Panc1 (cell line): ENCODE results near the gene IL31RA. TPM values are rescaled to one million over a fixed set of nuclear protein-coding genes. Genes with fewer than 3 reads are reported as not detected.
A peak's percentile ranks its signal among the peaks of the same experiment; 100 is the strongest.

Experiments
- ATAC-seq: fragments of 200-7000 bp; cut with Tn5 transposase; 2 replicates; pipeline ENCODE4 v1.9.1; 2020; ENCODE audit warnings: mild to moderate bottlenecking, moderate library complexity
- BruUV-seq: library from RNA; stranded (reverse); fragments of 400-500 nt; replicated peaks from 2 replicates; lab custom pipeline; 2021; lab: Mats Ljungman, UMichigan
- CTCF ChIA-PET: fragments of 300-600 bp; sonication (Branson Sonifier 250); formaldehyde crosslinking; loops from one replicate; lab custom pipeline; 2022; ENCODE audit warnings: antibody characterized with exemption; lab: Charles Lee
- POLR2A ChIA-PET: fragments of 300-600 bp; sonication (Branson Sonifier 250); formaldehyde crosslinking; loops from one replicate; lab custom pipeline; 2022; ENCODE audit warnings: antibody characterized with exemption; lab: Charles Lee
- DNase-seq: peaks from one replicate; pipeline ENCODE4 v3.0.0-alpha.2; 2010; ENCODE audit warnings: low read depth, low spot score
- H3K27ac ChIP-seq: 2 replicates; pipeline ENCODE4 v1.5.1; 2011; ENCODE audit warnings: mild to moderate bottlenecking, low read length, inconsistent platforms
- H3K27me3 ChIP-seq: fragments of 200-500 bp; sonication (Bioruptor generic); 2 replicates; pipeline ENCODE4 v1.6.0; 2014; ENCODE audit warnings: low read length, inconsistent platforms; ENCODE audit not compliant: control insufficient read depth, insufficient read depth
- H3K36me3 ChIP-seq: fragments of 200-500 bp; sonication (Bioruptor generic); 2 replicates; pipeline ENCODE4 v1.5.1; 2014; ENCODE audit warnings: inconsistent platforms, mild to moderate bottlenecking, low read length, moderate library complexity; ENCODE audit not compliant: control insufficient read depth, insufficient read depth
- H3K4me1 ChIP-seq: 2 replicates; pipeline ENCODE4 v1.5.1; 2011; ENCODE audit warnings: inconsistent platforms, mild to moderate bottlenecking, low read length, moderate library complexity; ENCODE audit not compliant: control insufficient read depth, insufficient read depth
- H3K4me3 ChIP-seq, 2 experiments: 2 replicates each; pipeline ENCODE4 v1.5.1; 2011 to 2012; ENCODE audit warnings: low read depth in 2 of 2, low read length in 2 of 2, mild to moderate bottlenecking in 2 of 2, inconsistent platforms in 1 of 2, moderate library complexity in 1 of 2
- H3K9me3 ChIP-seq: fragments of 200-500 bp; sonication (Bioruptor generic); 2 replicates; pipeline ENCODE4 v1.5.1; 2014; ENCODE audit warnings: low read depth, mild to moderate bottlenecking, inconsistent platforms, low read length, moderate library complexity; ENCODE audit not compliant: control insufficient read depth, insufficient read depth
- POLR2AphosphoS5 ChIP-seq: IDR thresholded peaks from 2 replicates; pipeline ENCODE4 v1.6.1; 2012; ENCODE audit warnings: mild to moderate bottlenecking, low read depth, low read length, moderate library complexity
- REST ChIP-seq, 2 experiments: IDR thresholded peaks; 2 replicates each; pipeline ENCODE4 v1.6.1; 2011 to 2012; ENCODE audit warnings: low read depth in 2 of 2, control low read depth in 1 of 2, low read length in 1 of 2, mild to moderate bottlenecking in 1 of 2, moderate library complexity in 1 of 2; ENCODE audit not compliant: insufficient read depth in 1 of 2
- SIN3A ChIP-seq: IDR thresholded peaks from 2 replicates; pipeline ENCODE4 v1.6.1; 2012; ENCODE audit warnings: low read depth, mild to moderate bottlenecking, low read length, moderate library complexity, borderline replicate concordance; ENCODE audit not compliant: insufficient read depth
- TCF7L2 ChIP-seq: IDR thresholded peaks from 2 replicates; pipeline ENCODE4 v1.6.1; 2011; ENCODE audit warnings: mild to moderate bottlenecking, low read depth, low read length, inconsistent platforms
- in situ Hi-C: cut with HindIII; loops from 2 replicates; pipeline ENCODE4 v1.10.0; 2016; ENCODE audit warnings: low sequenced_read_pairs, low pct_unique_long_range_greater_than_20kb
- intact Hi-C: fragments of 100-400 bp; cut with micrococcal nuclease; formaldehyde crosslinking; loops from one replicate; pipeline ENCODE4 v1.10.0; 2022; ENCODE audit not compliant: unreplicated experiment
- total RNA-seq: library from RNA; stranded (reverse); gene quantifications from one replicate; pipeline ENCODE4 v1.2.1, GENCODE V29; 2021; ENCODE audit not compliant: unreplicated experiment
- TF ChIP-seq, protein P1 (sequence below): fragments of 450-650 bp; IDR thresholded peaks from 2 replicates; pipeline ENCODE4 v1.5.1; 2017; ENCODE audit warnings: mild to moderate bottlenecking

The IL31RA gene
- total RNA-seq, 1 experiment from 2014 or later = 3.1 TPM

DNA sequence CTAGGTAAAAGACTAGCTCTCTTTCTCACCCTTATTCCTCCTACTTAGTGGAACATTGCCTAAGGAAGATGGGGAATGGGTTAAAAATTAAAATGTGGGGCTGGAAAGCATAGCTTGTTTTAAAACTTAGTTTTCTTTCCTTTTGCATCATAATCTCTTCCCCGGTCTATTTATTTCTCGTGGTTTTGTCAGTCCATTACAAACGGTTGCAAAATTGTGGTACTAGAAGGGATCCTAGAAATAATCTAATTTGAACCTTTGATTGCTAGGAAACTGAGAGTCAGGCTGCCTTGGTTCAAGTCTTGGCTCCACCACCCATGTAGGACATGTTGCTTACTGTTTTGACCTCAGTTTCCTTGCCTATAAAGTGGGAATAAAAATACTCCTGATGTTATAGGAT, 1.3 kb downstream of the IL31RA start:
- Histone ChIP-seq H3K27me3 (no peaks in the 10 kb centered on the region), H3K4me1 (peaks cover 10% of the 10 kb centered on the region; the same call in 1 of the 2 replicates), H3K4me3 (no peak overlapping the region), H3K27ac (no peak overlapping the region), H3K36me3 (no peaks in the 10 kb centered on the region), H3K9me3 (no peaks in the 10 kb centered on the region)
- ATAC-seq (no peak), DNase-seq (no peak)
- POLR2A ChIA-PET = no interaction called here
- in situ Hi-C loops = no loop called here
- CTCF ChIA-PET = no interaction called here
- no TSS peak for BruUV-seq
- intact Hi-C loops = no loop called here
- TF ChIP-seq REST (IDR thresholded peaks at IDR 0.05; ENCODE audit: insufficient read depth in 1 of 2, low read depth in 2 of 2, low read length in 1 of 2) (no peak), TCF7L2 (no peak), SIN3A (no peak), POLR2AphosphoS5 (no peak)
- TF ChIP-seq, protein P1, sequence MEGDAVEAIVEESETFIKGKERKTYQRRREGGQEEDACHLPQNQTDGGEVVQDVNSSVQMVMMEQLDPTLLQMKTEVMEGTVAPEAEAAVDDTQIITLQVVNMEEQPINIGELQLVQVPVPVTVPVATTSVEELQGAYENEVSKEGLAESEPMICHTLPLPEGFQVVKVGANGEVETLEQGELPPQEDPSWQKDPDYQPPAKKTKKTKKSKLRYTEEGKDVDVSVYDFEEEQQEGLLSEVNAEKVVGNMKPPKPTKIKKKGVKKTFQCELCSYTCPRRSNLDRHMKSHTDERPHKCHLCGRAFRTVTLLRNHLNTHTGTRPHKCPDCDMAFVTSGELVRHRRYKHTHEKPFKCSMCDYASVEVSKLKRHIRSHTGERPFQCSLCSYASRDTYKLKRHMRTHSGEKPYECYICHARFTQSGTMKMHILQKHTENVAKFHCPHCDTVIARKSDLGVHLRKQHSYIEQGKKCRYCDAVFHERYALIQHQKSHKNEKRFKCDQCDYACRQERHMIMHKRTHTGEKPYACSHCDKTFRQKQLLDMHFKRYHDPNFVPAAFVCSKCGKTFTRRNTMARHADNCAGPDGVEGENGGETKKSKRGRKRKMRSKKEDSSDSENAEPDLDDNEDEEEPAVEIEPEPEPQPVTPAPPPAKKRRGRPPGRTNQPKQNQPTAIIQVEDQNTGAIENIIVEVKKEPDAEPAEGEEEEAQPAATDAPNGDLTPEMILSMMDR = no peak

DNA sequence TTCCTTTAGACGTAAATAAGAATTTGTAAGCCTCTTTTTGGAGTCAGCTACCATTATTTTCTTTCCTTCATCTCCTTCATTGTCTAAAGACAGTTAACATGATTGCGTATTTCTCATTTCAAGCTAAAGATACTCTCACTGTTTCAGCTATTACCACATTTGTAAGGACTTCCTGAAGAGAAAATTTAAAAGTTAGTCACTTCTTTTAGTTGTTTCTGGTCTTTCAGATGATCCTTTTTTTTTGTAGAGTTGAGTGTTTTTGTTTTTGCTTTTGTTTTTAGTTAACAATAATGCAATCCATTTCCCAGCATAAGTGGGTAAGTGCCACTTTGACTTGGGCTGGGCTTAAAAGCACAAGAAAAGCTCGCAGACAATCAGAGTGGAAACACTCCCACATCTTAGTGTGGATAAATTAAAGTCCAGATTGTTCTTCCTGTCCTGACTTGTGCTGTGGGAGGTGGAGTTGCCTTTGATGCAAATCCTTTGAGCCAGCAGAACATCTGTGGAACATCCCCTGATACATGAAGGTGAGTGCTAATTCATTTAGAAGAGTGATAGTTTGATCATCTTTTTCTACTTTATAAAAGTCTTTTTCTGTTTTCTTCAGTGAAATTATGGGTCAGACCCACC, 2.0 kb downstream of the IL31RA start:
- H3K36me3 ChIP-seq = no peaks in the 10 kb centered on the region
- ChIA-PET POLR2A (no interaction called here), CTCF (no interaction called here)
- no TSS peak for BruUV-seq
- DNase-seq (no peak), ATAC-seq (no peak)
- TF ChIP-seq REST (IDR thresholded peaks at IDR 0.05; ENCODE audit: insufficient read depth in 1 of 2, low read depth in 2 of 2, low read length in 1 of 2) (no peak), POLR2AphosphoS5 (no peak)
- intact Hi-C loops = no loop called here
- in situ Hi-C loops = no loop called here
- no peaks in the 10 kb centered on the region for H3K27me3 ChIP-seq
- peaks cover 10% of the 10 kb centered on the region; the same call in 1 of the 2 replicates for H3K4me1 ChIP-seq
- peak overlapping the region; percentile 10; the same call in 1 of the 2 replicates for H3K27ac ChIP-seq
- H3K9me3 ChIP-seq = no peaks in the 10 kb centered on the region
- 0 out of 4 replicates have a peak overlapping the region, but pooled peaks of 1 of the 2 experiments have one; percentile 16 for H3K4me3 ChIP-seq
